Hematopoietic multipotent progenitor cell treated with erythropoietin and hydrocortisone succinate and interleukin-3 and kit ligand, for 15 days (in vitro differentiated cells): Measurements from ENCODE around the gene EMC8.
A peak's percentile ranks its signal among the peaks of the same experiment; 100 is the strongest.

Source experiments
- DNase-seq: peaks from one replicate; pipeline ENCODE4 v3.0.0-alpha.2; 2015; ENCODE audit warnings: low spot score

EMC8 gene

DNA sequence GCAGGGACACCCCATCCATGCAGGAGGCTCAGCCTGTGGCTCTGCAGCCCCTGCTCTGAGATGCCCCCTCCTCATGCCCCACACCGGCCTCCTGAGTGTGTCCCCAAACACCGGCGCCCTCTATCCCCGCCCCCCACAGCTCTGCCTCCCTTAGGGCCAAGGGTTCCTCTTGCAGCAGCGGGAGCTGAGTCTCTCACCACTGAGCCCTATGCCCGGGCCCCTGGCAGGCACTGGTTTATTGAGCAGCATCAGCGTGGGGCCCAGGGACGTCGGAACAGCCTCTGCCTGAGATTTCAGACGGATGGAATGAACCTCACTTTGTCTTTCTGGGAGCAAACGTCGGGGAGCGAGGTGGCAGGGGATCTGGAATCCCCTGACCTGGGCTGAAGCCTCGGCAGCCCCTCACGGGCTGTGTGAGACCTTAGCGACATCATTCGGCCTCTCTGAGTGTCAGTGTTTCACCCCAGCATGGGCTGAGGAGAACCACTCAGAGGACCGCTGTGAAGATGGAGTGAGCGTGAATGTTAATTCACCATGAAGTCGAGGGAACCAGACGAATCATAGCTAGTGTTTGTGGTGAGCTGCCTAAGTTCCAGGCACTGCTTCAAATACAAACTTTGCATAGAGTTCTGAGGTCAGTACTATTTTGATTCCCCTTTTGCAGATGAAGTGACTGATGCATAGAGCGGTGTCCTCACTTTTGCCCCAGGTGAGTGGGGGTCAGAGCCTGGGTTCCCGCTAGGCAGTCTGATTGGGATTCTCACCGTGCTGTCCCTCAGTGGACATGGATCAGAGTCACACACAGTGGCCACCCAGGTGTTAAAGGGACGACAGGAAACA, 43.2 kb downstream of the EMC8 start:
- no peak for DNase-seq

GRCh38 chr16:85754413-85754812, 44.9 kb downstream of the EMC8 start:
- no peak for DNase-seq

- no peak for DNase-seq
These were observed 45.4 kb downstream of the EMC8 start for GRCh38 chr16:85753976-85754375.

DNA sequence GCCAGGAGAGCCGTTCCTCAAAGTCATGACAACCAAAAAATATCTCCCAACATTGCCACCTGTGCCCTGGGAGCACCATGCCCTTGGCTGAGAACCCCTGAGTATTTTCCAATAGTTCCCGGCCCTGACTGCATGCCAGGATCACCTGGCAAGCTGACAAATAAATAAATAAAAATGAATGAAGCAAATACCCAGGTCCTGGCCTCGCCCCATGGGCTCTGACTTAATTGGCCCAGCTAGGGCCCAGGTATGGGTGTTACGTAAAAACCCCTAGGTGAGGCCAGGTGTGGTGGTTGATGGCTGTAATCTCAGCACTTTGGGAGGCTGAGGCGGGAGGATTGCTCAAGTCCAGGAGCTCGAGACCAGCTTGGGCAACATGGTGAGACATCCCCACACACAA, 45.8 kb downstream of the EMC8 start:
- DNase-seq, result no peak

DNA sequence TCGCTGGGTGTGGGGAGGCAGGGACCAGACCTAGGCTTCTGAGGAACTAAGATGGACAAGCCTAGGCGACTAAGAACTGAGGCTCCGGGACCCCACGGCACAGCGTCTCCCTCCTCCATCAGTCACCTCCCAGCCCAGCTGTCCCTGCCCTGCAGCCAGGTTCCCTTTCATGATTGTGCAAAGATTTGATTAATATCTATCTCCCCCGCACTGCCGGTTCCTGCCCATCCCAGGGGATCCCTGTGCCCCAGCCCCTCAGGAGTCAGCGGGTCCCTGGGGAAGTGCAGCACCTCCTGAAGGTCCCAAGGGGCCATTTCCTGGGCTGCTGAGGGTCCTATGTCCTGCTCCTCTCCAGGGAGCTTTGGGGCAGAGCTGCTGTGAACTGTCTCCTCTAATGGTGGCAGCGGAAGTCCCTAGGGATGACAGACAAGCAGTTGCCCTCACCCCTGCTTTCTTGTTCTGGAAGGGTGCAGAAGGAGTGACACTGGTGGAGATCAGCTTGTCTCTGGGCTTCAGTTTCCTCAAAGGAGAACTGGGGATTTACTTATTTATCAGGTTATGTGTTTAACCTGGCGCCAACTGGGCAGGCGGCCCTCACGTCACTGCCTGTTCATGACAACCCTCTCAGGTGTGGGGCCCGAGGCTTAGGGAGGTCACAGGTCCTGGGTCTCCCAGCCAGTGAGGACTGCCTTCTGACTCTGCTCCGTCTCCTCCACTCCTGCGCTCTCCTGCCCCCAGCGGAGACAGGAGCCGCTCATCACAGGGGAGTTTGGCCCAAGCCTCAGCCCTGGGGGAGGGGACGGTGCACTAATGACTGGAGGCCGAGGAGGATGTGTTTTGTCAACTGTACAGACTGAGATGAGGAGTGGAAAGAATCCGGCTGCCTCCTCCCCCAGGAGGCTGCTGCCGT, 46.6 kb downstream of the EMC8 start:
- DNase-seq, result no peak

GRCh38 chr16:85751698-85752501, 47.4 kb downstream of the EMC8 start:
- DNase-seq, result no peak

GRCh38 chr16:85750827-85751697, 48.3 kb downstream of the EMC8 start, which contains the start of gene C16orf74:
TSS of gene C16orf74 (minus strand) at chr16:85751096. CDS start at chr16:85735217, 15,879 bp downstream.
- DNase-seq, result peak; percentile 6

DNA sequence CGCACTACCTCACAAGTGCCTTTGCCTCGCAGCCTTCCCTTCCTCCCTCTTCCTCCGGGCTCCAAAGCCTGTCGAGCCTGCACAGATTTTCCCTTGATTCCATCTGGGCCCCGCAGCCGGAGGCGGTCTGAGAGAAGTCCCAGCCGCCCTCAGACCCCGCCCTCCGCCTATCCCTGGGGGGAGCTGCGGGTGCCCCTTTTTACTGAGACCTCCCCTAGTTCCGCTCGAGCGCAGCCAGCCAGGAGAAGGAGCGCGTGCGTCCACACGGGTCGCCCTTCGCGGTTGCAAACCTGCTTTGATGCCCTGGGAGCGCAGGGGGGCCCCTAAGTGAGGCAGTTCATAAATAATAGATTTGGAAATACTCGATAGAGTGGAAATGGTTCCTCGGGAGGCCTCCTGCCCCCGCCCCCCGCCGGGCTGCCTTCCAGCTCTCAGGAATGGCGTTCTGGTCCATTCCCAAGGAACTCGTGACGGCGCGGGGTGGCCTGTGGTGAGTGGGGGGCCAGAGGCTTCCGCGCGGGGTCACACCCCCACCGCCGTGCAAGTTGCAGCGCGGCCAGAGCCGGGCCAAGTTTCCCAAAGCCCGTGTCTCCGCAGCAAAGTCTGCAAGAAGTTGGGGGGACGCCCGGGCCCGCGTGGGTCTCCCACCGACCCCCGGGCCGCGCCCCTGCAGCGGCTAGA, 49.1 kb downstream of the EMC8 start:
- DNase-seq, result no peak

- DNase-seq, result no peak
These were observed 49.6 kb downstream of the EMC8 start for GRCh38 chr16:85749771-85750145.

DNA sequence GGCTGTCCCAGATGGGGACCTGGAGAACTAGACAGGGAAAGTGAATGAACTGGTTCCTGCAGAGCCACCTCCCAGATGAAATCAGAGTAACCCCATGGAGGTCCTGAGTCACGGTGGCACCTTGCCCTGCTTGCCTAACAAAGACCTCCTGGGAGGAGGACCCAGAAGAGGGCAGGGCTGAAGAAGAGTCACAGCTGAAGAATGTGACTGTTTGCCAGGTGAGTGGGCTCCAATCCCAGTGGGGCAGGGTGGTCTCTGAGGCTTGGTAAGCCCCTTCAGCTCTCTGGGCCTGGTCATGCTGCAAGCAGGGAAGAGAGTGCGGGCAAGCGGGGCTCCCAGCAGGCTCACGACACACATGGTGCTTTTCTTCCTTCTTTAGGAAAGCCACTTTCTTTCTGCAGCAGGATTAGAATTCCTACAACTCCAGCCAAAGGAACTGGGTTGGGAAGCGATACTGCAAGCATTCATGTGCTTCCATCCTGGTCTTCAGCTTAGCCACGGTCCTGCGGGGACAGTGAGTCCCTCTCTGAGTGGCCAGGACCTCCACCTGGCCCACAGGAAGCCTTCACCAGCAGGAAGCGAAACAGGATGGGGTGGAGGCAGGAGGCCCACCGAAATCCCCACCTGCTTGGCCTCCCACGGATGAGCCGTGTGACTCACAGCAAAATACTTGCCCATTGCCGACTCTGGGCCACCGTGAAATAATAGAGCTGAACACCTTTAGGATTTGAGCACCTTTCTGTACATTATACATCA, 52.7 kb downstream of the EMC8 start:
- DNase-seq, result no peak

DNA sequence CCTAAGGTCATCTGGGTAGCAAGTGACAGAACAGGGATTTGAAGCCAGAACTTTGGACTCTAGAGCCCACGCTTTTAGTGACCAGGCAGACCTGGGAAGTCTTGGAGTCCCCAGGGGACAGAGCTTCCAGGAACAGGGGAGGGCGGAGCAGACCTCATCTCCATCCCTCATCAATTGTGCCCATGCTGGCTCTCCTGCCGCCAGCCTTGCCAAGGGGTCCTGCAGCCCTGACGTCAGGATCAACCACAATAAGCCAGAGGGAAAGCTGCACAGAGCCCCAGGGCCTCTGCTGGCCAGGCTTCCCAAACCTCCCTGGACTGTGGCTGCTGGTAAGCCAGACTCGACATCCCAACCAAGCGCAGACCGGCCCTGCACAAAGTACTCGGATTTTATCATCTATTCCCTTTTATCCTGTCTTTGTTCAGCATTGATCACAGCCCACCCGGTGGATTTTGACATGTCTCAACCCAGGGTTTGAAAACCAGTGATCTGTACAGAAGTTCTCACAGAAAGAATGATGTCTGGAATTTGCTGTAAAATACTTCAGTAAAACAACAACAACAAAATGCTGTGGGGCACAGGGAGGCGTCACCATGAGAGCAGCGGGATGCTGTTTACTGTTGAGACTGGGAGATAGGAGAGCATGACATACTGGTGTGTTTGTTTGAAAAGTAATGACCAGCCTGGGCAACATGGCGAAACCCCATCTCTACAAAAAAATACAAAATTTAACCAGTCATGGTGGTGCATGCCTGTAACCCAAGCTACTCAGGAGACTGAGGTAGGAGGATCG, 60.2 kb downstream of the EMC8 start:
- no peak for DNase-seq

DNA sequence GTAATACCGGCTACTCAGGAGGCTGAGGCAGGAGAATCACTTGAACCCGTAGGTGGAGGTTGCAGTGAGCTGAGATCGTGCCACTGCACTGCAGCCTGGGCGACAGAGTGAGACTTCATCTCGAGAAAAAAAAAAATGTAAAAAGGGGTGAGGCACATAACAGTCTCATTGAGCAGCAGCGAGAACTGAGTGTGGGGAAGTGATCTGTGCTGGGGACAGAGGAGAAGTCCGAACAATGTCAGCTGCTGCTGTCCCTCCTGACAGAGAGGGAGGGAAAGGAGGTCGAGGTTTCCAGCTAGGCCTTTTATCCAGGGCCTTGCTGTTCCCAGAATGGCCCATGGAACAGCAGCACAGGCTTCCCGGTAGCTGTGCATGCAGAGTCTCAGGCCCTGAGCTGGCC, 62.4 kb downstream of the EMC8 start:
- no peak for DNase-seq

- no peak for DNase-seq
These were observed 63.4 kb downstream of the EMC8 start for GRCh38 chr16:85735946-85736345.

DNA sequence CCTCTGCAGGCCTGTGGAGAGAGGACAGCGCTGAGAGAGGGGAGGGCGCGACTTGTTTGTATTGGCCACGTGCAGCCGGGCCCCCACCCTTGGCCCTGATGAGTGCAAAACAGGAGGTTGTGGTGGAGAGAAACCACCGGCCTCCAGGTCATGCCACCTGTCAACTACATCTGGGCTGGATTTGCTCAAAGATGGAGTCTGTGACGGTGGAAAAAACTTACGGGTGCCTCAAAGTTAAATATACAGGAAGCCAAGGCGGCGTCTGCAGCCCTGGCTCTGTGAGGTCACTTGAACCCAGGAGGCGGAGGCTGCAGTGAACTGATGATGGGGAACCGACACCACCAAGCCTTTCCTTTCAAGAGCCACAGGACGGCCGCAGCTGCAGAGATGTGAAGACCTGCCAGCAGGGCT, 64.1 kb downstream of the EMC8 start:
- DNase-seq, result no peak

GRCh38 chr16:85734311-85735017, 64.9 kb downstream of the EMC8 start:
- DNase-seq, result no peak

DNA sequence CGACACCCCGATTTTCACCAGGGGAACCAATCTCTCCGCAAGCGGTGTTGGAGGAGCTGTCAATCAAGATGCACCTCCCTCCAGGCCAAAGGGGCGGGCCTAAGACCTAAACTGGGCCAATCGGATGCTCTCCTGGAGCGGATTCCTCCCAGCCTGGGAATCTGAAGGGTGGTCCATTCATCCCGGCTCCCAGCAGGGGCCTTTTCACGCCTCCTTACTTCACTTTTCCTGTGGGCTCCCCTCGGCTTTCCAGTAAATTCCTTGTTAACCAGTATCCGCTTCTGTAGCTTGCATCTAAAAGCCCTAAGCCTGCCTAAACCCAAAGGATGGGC, 65.5 kb downstream of the EMC8 start:
- DNase-seq, result no peak

DNA sequence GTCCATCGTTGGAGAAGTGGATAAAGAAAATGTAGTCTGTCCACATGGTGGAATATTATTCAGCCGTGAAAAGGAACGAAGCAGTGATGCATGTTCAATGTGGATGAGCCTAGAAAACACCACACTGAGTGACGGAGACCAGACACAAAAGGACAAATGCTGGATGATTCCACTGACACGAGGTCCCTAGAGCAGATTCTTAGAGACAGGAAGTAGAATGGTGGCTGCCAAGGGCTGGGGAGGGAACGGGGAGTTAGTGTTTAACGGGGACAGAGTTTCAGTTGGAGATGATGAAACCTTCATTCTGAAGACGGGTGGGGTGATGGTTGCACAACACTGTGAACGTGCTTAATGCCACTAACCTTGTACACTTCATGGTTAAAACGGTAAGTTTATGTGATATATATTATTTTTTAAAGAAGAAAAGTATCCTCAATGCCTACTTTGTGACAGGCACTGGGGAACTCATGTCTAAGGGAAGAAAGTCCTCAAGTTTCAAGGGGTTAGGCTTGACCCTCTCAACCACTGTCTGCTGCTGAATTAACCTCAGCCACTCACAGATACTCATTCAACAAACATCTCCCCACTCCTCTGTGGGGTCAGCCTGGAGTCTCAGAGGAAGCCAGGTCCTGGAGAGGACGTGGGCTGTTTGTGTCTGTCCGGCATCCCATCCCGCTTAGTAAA, 66.0 kb downstream of the EMC8 start:
- no peak for DNase-seq

GRCh38 chr16:85731179-85731578, 68.2 kb downstream of the EMC8 start:
- no peak for DNase-seq
